Measurements from ENCODE around the gene FCGR2B. TPM values are rescaled to one million over a fixed set of nuclear protein-coding genes. Genes with fewer than 3 reads are reported as not detected.
A peak's percentile ranks its signal among the peaks of the same experiment; 100 is the strongest.

Gene FCGR2B
- total RNA-seq, 2 experiments from 2014 or later = 0.23 to 0.33 TPM

GRCh38 chr1:161702250-161702649 is 39.3 kb downstream of the FCGR2B start:
- DNase-seq (no peak), ATAC-seq (ENCODE audit: low read depth) (no peak)
- POLR2A ChIA-PET = no interaction called here
- no peaks in the 10 kb centered on the region for H3K9me3 Mint-ChIP-seq
- no peak overlapping the region for H3K27ac Mint-ChIP-seq
- no peaks in the 10 kb centered on the region for H3K4me1 Mint-ChIP-seq
- H3K27me3 Mint-ChIP-seq = peaks cover 36% of the 10 kb centered on the region
- no peak overlapping the region for H3K4me3 Mint-ChIP-seq
- no peaks in the 10 kb centered on the region for H3K36me3 Mint-ChIP-seq

GRCh38 chr1:161705537-161705936 is 42.6 kb downstream of the FCGR2B start:
- POLR2A ChIA-PET = no interaction called here
- no peak overlapping the region for H3K27ac Mint-ChIP-seq
- H3K4me1 Mint-ChIP-seq = no peaks in the 10 kb centered on the region

GRCh38 chr1:161706113-161706481 is 43.2 kb downstream of the FCGR2B start:
- H3K4me3 Mint-ChIP-seq = no peak overlapping the region

More at GRCh38 chr1:161705537-161705936, 42.6 kb downstream of the FCGR2B start:
- Mint-ChIP-seq H3K27me3 (peaks cover 22% of the 10 kb centered on the region), H3K36me3 (no peaks in the 10 kb centered on the region), H3K9me3 (no peaks in the 10 kb centered on the region), H3K4me3 (no peak overlapping the region)
- ATAC-seq (ENCODE audit: low read depth) = no peak
- no peak for DNase-seq

GRCh38 chr1:161706482-161707347 is 43.8 kb downstream of the FCGR2B start, which contains the start of gene FCRLA:
Gene FCRLA, plus strand, starts transcription at chr1:161707229. Its CDS starts 36 bp downstream, at chr1:161707265.
- Mint-ChIP-seq H3K36me3 (no peaks in the 10 kb centered on the region), H3K4me1 (peaks cover 1% of the 10 kb centered on the region), H3K4me3 (no peak within 1 kb of the TSS), H3K27ac (no peak within 1 kb of the TSS), H3K9me3 (no peaks in the 10 kb centered on the region), H3K27me3 (peaks cover 13% of the 10 kb centered on the region)
- ATAC-seq (ENCODE audit: low read depth) = no peak
- POLR2A ChIA-PET = no interaction called here
- no peak for DNase-seq

More at GRCh38 chr1:161706113-161706481, 43.2 kb downstream of the FCGR2B start:
- DNase-seq (no peak), ATAC-seq (ENCODE audit: low read depth) (no peak)
- Mint-ChIP-seq H3K9me3 (no peaks in the 10 kb centered on the region), H3K36me3 (no peaks in the 10 kb centered on the region), H3K4me1 (no peaks in the 10 kb centered on the region), H3K27ac (no peak overlapping the region), H3K27me3 (peaks cover 18% of the 10 kb centered on the region)
- POLR2A ChIA-PET = no interaction called here

DNA sequence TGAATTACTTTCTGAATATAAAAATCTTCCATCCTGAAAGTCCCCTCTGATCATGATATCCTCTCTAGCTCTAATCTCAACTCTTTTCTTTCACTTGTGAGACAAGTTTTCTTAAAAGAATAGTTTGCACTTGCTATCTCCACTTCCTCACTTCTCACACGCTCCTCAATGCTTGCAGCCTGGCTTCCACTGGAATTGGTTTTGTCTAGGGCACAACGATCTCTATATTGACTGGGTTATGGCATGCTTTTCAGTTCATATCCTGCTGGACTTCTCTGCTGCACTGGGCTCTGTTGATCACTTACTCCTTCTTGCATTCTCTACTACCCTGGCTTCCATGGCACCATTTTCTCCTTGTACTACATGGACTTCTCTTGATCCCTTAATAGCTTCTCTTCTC is 44.6 kb downstream of the FCGR2B start:
- H3K9me3 Mint-ChIP-seq = no peaks in the 10 kb centered on the region
- no peak for DNase-seq
- peaks cover 6% of the 10 kb centered on the region for H3K4me1 Mint-ChIP-seq
- POLR2A ChIA-PET = no interaction called here
- H3K4me3 Mint-ChIP-seq = no peak overlapping the region
- H3K36me3 Mint-ChIP-seq = no peaks in the 10 kb centered on the region
- peaks cover 5% of the 10 kb centered on the region for H3K27me3 Mint-ChIP-seq
- no peak for ATAC-seq (ENCODE audit: low read depth)
- no peak overlapping the region for H3K27ac Mint-ChIP-seq

- POLR2A ChIA-PET = no interaction called here
- Mint-ChIP-seq H3K27me3 (no peaks in the 10 kb centered on the region), H3K4me3 (no peak overlapping the region), H3K36me3 (no peaks in the 10 kb centered on the region), H3K9me3 (no peaks in the 10 kb centered on the region), H3K4me1 (peaks cover 6% of the 10 kb centered on the region), H3K27ac (no peak overlapping the region)
- DNase-seq (no peak), ATAC-seq (ENCODE audit: low read depth) (no peak)
Measured at GRCh38 chr1:161709373-161709772, 46.4 kb downstream of the FCGR2B start.

DNA sequence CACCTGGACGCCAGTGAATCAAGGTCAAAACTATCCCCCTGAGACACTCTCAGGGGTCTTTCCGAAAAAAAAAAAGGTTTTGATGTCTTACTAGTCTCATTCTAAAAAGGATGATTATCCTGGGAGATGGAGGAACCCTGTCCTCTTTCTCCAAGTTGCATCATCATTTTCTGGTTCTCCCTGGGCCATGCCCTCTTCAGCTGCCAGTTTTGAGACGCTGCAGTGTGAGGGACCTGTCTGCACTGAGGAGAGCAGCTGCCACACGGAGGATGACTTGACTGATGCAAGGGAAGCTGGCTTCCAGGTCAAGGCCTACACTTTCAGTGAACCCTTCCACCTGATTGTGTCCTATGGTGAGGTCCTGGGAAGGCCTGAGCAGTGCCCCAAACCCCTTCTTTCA is 47.6 kb downstream of the FCGR2B start:
- POLR2A ChIA-PET = no interaction called here
- H3K4me1 Mint-ChIP-seq = peaks cover 6% of the 10 kb centered on the region
- H3K9me3 Mint-ChIP-seq = no peaks in the 10 kb centered on the region
- no peaks in the 10 kb centered on the region for H3K36me3 Mint-ChIP-seq
- H3K4me3 Mint-ChIP-seq = no peak overlapping the region
- ATAC-seq (ENCODE audit: low read depth) = no peak
- H3K27me3 Mint-ChIP-seq = peaks cover 5% of the 10 kb centered on the region
- DNase-seq = no peak
- no peak overlapping the region for H3K27ac Mint-ChIP-seq

DNA sequence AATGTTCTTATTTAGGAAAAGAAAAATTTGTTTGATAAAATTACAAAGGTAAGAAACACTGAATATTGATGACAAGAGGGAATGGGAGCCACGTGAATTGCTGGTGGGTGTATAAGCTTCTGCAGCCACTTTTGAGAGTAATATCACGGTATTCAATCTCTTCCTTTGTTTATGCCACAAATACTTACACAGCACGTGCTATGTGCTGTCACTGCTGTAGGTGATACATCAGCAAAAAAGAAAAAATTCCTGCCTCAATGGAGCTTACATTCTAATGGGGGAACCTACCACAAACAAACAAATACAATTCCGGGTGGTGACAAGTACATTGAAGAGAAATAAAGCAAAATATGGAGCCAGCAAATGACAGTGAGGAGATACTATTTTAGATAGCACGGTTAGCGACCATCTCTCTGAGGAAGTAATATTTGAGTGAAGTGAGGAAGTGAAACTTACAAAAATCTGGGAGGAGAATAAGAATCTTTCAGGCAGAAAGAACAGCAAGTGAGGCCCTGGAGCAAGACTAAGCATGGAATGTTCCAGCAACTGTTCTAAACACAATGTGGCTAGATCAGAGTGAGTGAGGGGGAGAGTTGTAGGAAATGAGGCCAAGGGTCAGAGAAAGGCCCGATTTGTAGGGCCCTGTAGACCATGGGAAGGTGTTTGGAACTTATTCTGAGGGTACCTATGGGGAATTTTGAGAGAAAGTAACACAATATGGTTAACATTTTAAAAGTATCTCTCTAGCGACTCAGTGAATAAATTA is 55.8 kb downstream of the FCGR2B start:
- peaks cover 19% of the 10 kb centered on the region for H3K4me1 Mint-ChIP-seq
- no peak overlapping the region for H3K4me3 Mint-ChIP-seq
- ATAC-seq (ENCODE audit: low read depth) (no peak), DNase-seq (no peak)
- POLR2A ChIA-PET = no interaction called here
- peak overlapping the region; percentile 74 for H3K27ac Mint-ChIP-seq
- peaks cover 27% of the 10 kb centered on the region for H3K27me3 Mint-ChIP-seq
- peaks cover 1% of the 10 kb centered on the region for H3K36me3 Mint-ChIP-seq
- no peaks in the 10 kb centered on the region for H3K9me3 Mint-ChIP-seq

DNA sequence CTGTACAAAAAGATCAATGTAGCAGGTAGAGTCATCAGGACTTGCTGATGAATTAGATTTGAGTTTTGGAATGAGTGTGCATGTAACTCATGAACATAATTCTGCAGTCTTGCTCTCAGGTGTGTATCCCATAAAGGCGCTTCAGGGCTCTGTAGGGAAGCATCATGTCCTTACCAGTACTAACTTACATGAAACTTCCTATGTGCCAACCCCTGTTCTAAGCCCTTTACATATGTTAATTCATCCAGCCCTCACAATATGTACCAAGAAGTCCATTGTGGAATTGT is 56.3 kb downstream of the FCGR2B start:
- no peak for DNase-seq
- Mint-ChIP-seq H3K36me3 (peaks cover 1% of the 10 kb centered on the region), H3K4me1 (peaks cover 19% of the 10 kb centered on the region), H3K27ac (no peak overlapping the region), H3K27me3 (peaks cover 27% of the 10 kb centered on the region), H3K9me3 (no peaks in the 10 kb centered on the region), H3K4me3 (no peak overlapping the region)
- POLR2A ChIA-PET = no interaction called here
- no peak for ATAC-seq (ENCODE audit: low read depth)

DNA sequence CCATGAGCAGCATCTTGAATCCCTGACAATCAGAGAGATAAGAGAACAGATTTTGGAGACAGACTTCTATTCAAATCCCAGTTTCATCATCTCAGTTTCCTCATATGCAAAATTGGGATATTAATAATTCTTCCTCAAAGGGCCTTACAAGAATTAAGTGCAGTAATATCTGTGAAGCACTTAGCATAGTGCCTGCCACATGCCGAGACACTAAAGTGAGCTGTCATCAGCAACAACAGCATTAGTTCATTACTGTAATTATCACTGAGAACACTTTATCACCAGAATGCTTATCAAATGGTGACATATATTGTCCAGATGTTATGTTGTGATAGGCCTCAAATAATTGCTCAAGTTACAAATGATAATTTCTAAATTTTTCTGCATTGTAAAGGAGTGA is 57.5 kb downstream of the FCGR2B start:
- H3K4me3 Mint-ChIP-seq = no peak overlapping the region
- POLR2A ChIA-PET = no interaction called here

DNA sequence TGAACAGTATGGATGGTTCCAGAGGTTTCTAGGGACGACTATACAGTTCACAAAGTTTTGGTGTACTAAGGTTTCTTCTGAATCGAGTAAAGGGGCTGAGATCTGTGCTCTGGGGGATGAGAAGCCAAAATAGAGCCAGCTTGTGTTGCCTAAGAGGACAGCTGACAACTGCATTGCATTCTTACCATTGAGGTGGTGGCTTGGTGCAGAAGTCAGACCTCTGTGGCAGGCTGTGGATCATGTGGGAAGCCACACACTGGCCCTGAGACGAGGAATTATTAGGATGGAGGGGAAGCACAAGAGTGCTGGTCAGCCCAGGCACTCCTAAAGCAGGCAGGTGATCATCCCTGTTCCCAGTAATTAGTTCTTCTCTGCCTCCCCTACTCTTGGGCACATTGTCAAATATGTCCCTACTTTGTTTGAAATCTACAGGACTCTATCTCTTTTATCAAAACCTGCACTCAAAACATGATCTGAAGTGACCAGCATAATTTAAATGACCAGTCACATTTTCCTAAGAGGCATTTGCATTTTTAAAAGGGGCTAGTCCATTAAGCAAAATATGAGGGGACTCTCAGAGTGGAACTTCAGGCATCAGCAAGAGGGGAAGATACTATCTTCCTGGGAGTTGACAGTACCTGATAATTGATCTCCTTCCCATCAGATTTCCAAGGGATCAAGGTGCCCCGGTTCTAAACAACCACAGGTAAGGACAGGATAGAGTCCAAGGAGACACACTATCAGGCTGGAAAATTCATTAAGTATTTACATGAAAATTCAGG is 58.2 kb downstream of the FCGR2B start, which contains the start of gene FCRLB:
FCRLB (plus strand) TSS at position 589 of the 782 bp plus-strand sequence. CDS start 1,129 bp downstream, outside the sequence.
- H3K4me3 Mint-ChIP-seq = no peak within 1 kb of the TSS
- H3K4me1 Mint-ChIP-seq = peaks cover 31% of the 10 kb centered on the region
- peaks cover 25% of the 10 kb centered on the region for H3K27me3 Mint-ChIP-seq
- POLR2A ChIA-PET = interaction anchor here (0.9 kb wide), 1 partner anchor 16 kb away, joined by 4 read pairs; no protein-coding TSS in a partner anchor
- DNase-seq = no peak
- H3K36me3 Mint-ChIP-seq = peaks cover 1% of the 10 kb centered on the region
- H3K9me3 Mint-ChIP-seq = no peaks in the 10 kb centered on the region
- ATAC-seq (ENCODE audit: low read depth) = no peak
- no peak within 1 kb of the TSS for H3K27ac Mint-ChIP-seq

More for the DNA sequence above, 57.5 kb downstream of the FCGR2B start:
- H3K9me3 Mint-ChIP-seq = no peaks in the 10 kb centered on the region
- H3K4me1 Mint-ChIP-seq = peaks cover 24% of the 10 kb centered on the region
- peaks cover 1% of the 10 kb centered on the region for H3K36me3 Mint-ChIP-seq
- H3K27ac Mint-ChIP-seq = no peak overlapping the region
- DNase-seq = no peak
- H3K27me3 Mint-ChIP-seq = peaks cover 27% of the 10 kb centered on the region
- no peak for ATAC-seq (ENCODE audit: low read depth)

GRCh38 chr1:161721738-161722343 is 58.9 kb downstream of the FCGR2B start:
- H3K4me1 Mint-ChIP-seq = peaks cover 31% of the 10 kb centered on the region
- ATAC-seq (ENCODE audit: low read depth) = no peak
- POLR2A ChIA-PET = interaction anchor here (0.9 kb wide), 1 partner anchor 16 kb away, joined by 4 read pairs; no protein-coding TSS in a partner anchor
- no peak for DNase-seq
- no peaks in the 10 kb centered on the region for H3K9me3 Mint-ChIP-seq
- peaks cover 1% of the 10 kb centered on the region for H3K36me3 Mint-ChIP-seq
- no peak overlapping the region for H3K27ac Mint-ChIP-seq
- no peak overlapping the region for H3K4me3 Mint-ChIP-seq
- peaks cover 25% of the 10 kb centered on the region for H3K27me3 Mint-ChIP-seq

DNA sequence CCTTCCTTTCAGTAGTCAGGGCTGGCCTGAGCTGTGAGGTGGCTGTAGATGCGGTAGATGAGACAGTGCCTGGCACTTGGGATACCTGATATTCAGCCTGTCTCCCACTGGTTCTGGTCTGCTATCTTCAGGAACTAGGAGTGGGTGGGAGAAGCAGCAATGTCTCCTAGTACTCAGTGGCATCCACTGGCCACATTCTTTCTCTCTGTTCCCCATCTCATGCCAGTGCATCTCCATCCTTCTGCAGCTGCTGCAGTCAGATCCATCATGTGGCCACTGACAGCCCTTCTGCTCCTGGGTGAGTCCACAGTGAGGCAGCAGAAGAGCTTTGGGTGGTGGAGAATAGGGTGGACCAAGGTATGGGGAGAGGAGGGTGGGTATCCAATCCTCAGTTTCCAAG is 59.5 kb downstream of the FCGR2B start:
- Mint-ChIP-seq H3K4me1 (peaks cover 31% of the 10 kb centered on the region), H3K4me3 (no peak overlapping the region), H3K27ac (no peak overlapping the region), H3K9me3 (no peaks in the 10 kb centered on the region), H3K27me3 (peaks cover 25% of the 10 kb centered on the region), H3K36me3 (peaks cover 1% of the 10 kb centered on the region)
- ATAC-seq (ENCODE audit: low read depth) (no peak), DNase-seq (no peak)
- POLR2A ChIA-PET = no interaction called here
